GM12874 (cell line): Measurements from ENCODE around the gene TADA2B.

Experiments
- TF ChIP-seq, protein P1 (sequence below): IDR thresholded peaks from 2 replicates; pipeline ENCODE4 v1.5.1; 2011; ENCODE audit warnings: low read depth, mild to moderate bottlenecking, control low read depth, low read length, moderate library complexity; ENCODE audit not compliant: insufficient read depth

Gene TADA2B

DNA sequence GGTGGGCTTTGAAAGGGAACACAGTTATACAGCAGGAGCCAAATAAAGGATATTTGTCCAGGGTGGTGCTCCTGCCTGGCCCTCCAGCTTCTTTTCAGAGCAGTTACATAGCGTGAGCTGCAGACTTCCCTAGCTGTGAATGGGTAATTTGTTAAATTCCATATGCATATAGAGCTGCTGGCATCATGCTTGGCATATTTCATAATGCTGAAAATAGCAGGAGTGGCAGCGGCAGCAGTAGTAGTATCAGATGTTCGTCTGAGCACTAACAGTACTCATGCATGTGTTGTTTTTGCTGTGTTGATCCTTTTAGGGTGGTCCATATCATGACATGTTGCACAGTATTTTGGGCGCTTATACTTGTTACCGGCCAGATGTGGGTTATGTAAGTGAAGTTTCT, 33.6 kb upstream of the TADA2B start:
- TF ChIP-seq, protein P1, sequence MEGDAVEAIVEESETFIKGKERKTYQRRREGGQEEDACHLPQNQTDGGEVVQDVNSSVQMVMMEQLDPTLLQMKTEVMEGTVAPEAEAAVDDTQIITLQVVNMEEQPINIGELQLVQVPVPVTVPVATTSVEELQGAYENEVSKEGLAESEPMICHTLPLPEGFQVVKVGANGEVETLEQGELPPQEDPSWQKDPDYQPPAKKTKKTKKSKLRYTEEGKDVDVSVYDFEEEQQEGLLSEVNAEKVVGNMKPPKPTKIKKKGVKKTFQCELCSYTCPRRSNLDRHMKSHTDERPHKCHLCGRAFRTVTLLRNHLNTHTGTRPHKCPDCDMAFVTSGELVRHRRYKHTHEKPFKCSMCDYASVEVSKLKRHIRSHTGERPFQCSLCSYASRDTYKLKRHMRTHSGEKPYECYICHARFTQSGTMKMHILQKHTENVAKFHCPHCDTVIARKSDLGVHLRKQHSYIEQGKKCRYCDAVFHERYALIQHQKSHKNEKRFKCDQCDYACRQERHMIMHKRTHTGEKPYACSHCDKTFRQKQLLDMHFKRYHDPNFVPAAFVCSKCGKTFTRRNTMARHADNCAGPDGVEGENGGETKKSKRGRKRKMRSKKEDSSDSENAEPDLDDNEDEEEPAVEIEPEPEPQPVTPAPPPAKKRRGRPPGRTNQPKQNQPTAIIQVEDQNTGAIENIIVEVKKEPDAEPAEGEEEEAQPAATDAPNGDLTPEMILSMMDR: no peak

DNA sequence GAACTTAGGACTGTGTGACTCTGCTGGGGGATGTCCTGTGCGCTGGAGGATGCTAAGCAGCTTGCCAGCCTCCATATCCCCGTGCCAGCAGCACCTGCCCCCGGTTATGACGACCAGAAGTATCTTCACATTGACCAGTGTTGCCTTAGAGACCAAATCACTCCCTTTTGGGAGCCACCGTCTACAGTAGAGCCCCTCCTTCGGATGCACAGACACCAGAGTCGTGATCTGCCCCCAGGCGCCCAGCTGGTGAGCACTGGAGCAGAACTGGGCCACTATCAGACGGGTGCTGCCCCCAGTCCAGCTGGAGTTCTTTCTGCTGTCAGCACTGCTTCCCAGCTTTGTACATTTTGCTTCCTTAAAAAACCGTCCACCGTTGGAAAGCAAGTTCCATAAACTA, 30.0 kb upstream of the TADA2B start:
- TF ChIP-seq, protein P1: no peak

DNA sequence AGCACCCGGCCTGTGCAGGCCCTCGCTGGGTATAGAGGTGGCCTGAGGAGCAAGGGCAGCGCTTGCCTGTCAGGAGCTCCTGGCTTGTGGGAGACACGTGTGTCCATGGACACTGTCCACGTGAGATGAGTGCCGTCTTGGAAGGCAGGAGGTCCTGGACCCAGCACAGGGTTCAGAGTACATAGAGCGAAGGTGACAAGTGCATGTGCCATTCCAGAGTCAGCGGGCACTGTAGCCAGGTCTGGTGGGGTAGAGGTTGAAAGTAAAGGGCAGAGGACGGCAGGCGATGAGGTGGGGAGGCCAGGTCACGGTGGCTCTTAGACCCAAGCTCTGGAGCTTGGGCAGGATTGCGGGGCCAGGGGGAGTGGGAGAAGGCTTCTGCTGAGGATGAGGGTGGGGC, 28.4 kb upstream of the TADA2B start:
- TF ChIP-seq, protein P1: no peak

DNA sequence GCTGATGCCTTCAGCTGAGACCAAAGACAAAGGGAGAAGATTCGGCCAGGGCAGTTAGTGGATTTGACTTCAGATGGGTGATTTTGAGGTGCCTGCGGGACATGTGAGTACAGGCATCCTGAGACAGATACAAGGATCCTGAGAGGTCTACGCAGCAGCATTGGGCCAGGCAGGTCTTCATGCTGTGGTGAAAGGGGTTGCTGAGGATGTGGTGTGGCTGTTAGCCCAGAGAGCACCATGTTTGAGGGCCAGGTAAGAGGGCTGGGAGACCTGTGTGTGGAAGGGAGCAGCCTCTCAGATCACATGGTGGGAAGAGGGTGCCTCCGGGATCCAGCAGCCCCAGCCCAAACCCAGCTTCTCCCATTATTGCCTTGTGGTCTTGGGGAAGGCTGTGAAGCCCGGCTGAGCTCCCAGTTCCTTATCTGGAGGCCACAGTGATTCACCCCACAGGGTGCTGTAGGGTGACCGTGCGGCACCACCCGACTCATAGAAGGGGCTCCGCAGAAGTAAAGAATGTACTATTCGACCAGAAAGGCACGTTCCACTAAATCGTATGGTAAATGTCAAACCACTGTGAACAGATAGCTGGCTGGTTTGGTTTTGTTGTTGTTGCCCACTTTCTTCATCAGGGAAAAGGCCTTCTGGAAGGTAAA, 27.7 kb upstream of the TADA2B start:
- TF ChIP-seq, protein P1: no peak

DNA sequence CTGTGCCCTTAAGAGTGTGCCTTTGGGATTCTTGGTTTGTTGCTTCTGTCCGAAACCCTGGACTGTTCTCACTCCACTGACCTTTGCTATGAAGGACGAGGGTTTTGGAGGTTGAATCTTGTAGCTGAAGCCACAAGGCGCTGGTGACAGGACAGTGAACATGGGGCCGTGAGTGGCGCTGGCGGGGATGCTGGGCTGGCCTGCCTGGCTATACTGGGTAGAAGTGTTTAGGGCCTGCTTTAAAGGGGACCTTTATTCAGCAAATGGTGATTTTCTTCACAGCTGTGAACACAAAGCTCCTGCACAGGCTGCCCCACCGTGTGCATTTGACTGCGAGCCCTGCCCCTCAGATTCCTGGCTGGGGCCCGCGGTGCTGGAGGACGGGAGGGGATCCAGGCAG, 27.1 kb upstream of the TADA2B start:
- TF ChIP-seq, protein P1: no peak

DNA sequence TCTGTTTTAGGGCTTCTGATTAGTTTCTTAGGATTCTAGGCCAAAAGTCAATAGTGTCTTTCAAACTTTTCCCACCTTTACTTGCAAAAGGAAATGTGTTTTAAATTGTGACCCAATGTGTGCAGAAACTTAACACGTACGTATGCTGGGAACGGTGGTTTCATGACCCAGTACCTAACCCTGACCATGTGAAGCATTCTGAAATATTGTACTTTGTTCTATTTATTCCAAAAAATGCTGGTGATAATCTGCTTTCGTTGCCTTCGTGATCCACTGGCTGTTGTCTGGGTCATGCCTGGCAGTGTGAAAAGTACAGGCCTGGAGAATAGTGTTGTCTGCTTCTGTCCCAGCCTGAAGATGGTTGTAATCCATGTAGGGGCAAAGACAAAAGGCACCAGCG, 26.7 kb upstream of the TADA2B start:
- TF ChIP-seq, protein P1: no peak

DNA sequence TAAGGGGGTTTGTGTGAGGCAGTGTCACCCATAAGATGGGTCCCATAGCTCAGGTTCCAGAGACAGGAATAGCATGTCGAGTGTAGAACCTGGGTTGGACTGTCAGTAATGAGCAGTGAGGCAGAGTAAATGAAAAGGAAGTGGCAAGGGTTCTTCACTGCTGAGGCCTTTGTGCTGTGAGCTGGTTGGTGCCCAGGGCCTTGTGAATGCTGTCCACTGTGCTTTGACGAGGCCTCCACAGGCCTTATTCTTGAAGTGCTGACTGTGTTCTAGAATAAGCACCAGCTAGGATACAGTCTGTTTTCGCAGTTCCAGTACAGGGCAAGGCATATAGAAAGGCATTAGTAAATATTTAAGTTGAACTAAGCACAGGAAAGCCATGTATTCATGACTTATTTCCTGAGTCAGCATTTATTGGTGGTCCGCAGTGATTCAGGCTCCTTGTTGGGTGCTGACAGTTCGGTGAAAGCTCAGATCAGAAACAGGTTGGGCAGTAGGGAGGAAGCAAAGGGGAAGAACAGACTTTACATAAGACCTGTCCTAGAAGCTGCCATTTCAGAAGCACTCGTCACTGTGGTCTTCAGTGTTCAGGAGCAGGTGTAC, 25.6 kb upstream of the TADA2B start:
- TF ChIP-seq, protein P1: no peak
